Endodermal cell (in vitro differentiated cells): ENCODE results near the gene ATAD1. TPM values are rescaled to one million over a fixed set of nuclear protein-coding genes. Genes with fewer than 3 reads are reported as not detected.
A peak's percentile ranks its signal among the peaks of the same experiment; 100 is the strongest.
"Not testable (repeated sequence)": the region's sequence is repeated elsewhere in the genome, so short reads cannot be mapped to it uniquely, and the experiment has no call there.

Experiments
- DNase-seq: peaks from one replicate; pipeline ENCODE4 v3.0.0-alpha.2; 2017
- H3K27ac ChIP-seq: 2 replicates; pipeline ENCODE4 v1.5.1; 2013; ENCODE audit warnings: mild to moderate bottlenecking, low read depth, low read length, moderate library complexity
- H3K27me3 ChIP-seq: 2 replicates; pipeline ENCODE4 v1.6.1; 2013; ENCODE audit warnings: mild to moderate bottlenecking, low read length, moderate library complexity; ENCODE audit not compliant: insufficient read depth, control insufficient read depth, poor library complexity, severe bottlenecking
- H3K36me3 ChIP-seq: 2 replicates; pipeline ENCODE4 v1.7.0; 2013; ENCODE audit warnings: mild to moderate bottlenecking, low read length, moderate library complexity; ENCODE audit not compliant: control insufficient read depth, insufficient read depth
- H3K4me1 ChIP-seq: one replicate; pipeline ENCODE4 v1.7.0; 2013; ENCODE audit warnings: low read length; ENCODE audit not compliant: control insufficient read depth, insufficient read depth
- H3K4me3 ChIP-seq: 2 replicates; pipeline ENCODE4 v1.5.1; 2013; ENCODE audit warnings: mild to moderate bottlenecking, low read length, moderate library complexity
- H3K9ac ChIP-seq: 2 replicates; pipeline ENCODE4 v1.6.1; 2013; ENCODE audit warnings: mild to moderate bottlenecking, low read length, moderate library complexity; ENCODE audit not compliant: poor library complexity, severe bottlenecking; ENCODE audit errors: extremely low read depth
- H3K9me3 ChIP-seq: 2 replicates; pipeline ENCODE4 v1.6.1; 2013; ENCODE audit warnings: mild to moderate bottlenecking, low read length, moderate library complexity; ENCODE audit not compliant: control insufficient read depth
- H3K27ac Mint-ChIP-seq: 2 replicates; pipeline ENCODE4 v1.8.0; 2020; ENCODE audit warnings: mixed read lengths
- H3K27me3 Mint-ChIP-seq: 2 replicates; pipeline ENCODE4 v1.8.0; 2021; ENCODE audit warnings: mild to moderate bottlenecking, mixed read lengths; ENCODE audit not compliant: insufficient read depth
- H3K36me3 Mint-ChIP-seq: 2 replicates; pipeline ENCODE4 v1.8.0; 2020; ENCODE audit warnings: low read depth, mixed read lengths
- H3K4me1 Mint-ChIP-seq: 2 replicates; pipeline ENCODE4 v1.8.0; 2020; ENCODE audit warnings: mixed read lengths
- H3K4me3 Mint-ChIP-seq: 2 replicates; pipeline ENCODE4 v1.8.0; 2020; ENCODE audit warnings: mild to moderate bottlenecking, moderate library complexity, mixed read lengths
- H3K9me3 Mint-ChIP-seq: 2 replicates; pipeline ENCODE4 v1.8.0; 2020; ENCODE audit warnings: mild to moderate bottlenecking, mixed read lengths
- WGBS, 2 experiments: methylation state at CpG; one replicate each; pipeline versions ENCODE4 v1.1.5 to v1.1.7; 2013; ENCODE audit warnings: missing lambda C conversion rate in 2 of 2, mixed read lengths in 1 of 2; ENCODE audit not compliant: insufficient coverage in 1 of 2, insufficient read length in 1 of 2; 5-methylcytosine and 5-hydroxymethylcytosine counted together
- total RNA-seq, 2 donors: library from RNA; stranded (reverse); fragmentation: NEBNext Ultra II Directional in 1 of 2; extraction: Animal tissue kit (Norgen Biotek cat#: 25700) in 1 of 2; gene quantifications; 2 replicates in 1 of 2; 3 replicates in 1 of 2; pipeline ENCODE4 v1.2.1, GENCODE V29; 2021
- TF ChIP-seq, protein P1 (sequence below): fragments of 200-600 bp; sonication (generic); conservative IDR thresholded peaks from 2 replicates; pipeline ENCODE4 v1.5.0; 2021; ENCODE audit warnings: antibody characterized with exemption, mild to moderate bottlenecking

Gene ATAD1
- total RNA-seq, 2 donors from 2014 or later = 55.4 to 68.0 TPM

DNA sequence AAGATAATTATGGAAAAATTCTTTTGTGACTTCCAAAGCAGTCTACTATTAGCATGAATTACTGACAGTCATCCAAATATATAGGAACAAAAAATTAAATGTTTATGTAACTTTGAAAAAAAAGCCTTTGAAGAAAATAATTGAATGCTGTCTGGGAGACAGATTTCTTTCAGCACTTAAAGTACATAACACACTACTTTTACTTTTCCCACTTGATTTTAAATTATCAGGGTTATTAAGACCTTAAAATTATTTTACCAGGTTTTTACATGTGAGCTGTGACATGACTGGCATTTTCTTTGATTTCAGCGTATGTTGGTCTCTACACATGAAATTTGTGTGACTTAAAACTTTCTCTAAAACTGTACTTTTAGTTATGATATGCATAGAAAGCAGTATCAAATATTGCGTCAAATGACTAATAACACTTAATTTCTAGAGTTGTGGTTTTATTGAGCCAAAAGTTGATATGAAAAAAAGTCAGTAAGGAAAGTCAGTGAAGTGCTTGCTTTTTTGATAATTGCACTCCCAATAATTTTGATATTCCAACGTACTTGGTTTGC, 48.5 kb upstream of the ATAD1 start:
- peaks cover 9% of the 10 kb centered on the region for H3K4me1 ChIP-seq
- peak overlapping the region; percentile 95 for H3K4me3 ChIP-seq
- no peak overlapping the region for H3K27ac Mint-ChIP-seq
- H3K9me3 Mint-ChIP-seq = no peaks in the 10 kb centered on the region
- WGBS, 2 experiments = 60% methylated on average over 2 to 3 of the region's 3 CpGs
- no peak overlapping the region for H3K27ac ChIP-seq
- peaks cover 6% of the 10 kb centered on the region for H3K36me3 Mint-ChIP-seq
- H3K4me3 Mint-ChIP-seq = peak overlapping the region; percentile 90
- peaks cover 4% of the 10 kb centered on the region for H3K36me3 ChIP-seq
- peaks cover 31% of the 10 kb centered on the region for H3K4me1 Mint-ChIP-seq
- TF ChIP-seq, protein P1, sequence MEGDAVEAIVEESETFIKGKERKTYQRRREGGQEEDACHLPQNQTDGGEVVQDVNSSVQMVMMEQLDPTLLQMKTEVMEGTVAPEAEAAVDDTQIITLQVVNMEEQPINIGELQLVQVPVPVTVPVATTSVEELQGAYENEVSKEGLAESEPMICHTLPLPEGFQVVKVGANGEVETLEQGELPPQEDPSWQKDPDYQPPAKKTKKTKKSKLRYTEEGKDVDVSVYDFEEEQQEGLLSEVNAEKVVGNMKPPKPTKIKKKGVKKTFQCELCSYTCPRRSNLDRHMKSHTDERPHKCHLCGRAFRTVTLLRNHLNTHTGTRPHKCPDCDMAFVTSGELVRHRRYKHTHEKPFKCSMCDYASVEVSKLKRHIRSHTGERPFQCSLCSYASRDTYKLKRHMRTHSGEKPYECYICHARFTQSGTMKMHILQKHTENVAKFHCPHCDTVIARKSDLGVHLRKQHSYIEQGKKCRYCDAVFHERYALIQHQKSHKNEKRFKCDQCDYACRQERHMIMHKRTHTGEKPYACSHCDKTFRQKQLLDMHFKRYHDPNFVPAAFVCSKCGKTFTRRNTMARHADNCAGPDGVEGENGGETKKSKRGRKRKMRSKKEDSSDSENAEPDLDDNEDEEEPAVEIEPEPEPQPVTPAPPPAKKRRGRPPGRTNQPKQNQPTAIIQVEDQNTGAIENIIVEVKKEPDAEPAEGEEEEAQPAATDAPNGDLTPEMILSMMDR = no peak
- no peak for DNase-seq
- no peaks in the 10 kb centered on the region for H3K27me3 Mint-ChIP-seq
- peak overlapping the region; percentile 36 for H3K9ac ChIP-seq
- H3K27me3 ChIP-seq = no peaks in the 10 kb centered on the region
- H3K9me3 ChIP-seq = no peaks in the 10 kb centered on the region

- Histone ChIP-seq H3K27ac (no peak overlapping the region), H3K4me3 (peak overlapping the region; percentile 95), H3K36me3 (no peaks in the 10 kb centered on the region), H3K9ac (peak overlapping the region; percentile 36), H3K9me3 (no peaks in the 10 kb centered on the region), H3K4me1 (peaks cover 9% of the 10 kb centered on the region), H3K27me3 (no peaks in the 10 kb centered on the region)
- TF ChIP-seq, protein P1 = no peak
- no peaks in the 10 kb centered on the region for H3K9me3 Mint-ChIP-seq
- peaks cover 4% of the 10 kb centered on the region for H3K27me3 Mint-ChIP-seq
- H3K4me1 Mint-ChIP-seq = peaks cover 36% of the 10 kb centered on the region
- H3K36me3 Mint-ChIP-seq = peaks cover 6% of the 10 kb centered on the region
- no peak overlapping the region for H3K27ac Mint-ChIP-seq
- 11 to 22% methylated on average over 4 of the region's 4 CpGs for WGBS, 2 experiments
- no peak for DNase-seq
- peak overlapping the region; percentile 90 for H3K4me3 Mint-ChIP-seq
These were observed 47.3 kb upstream of the ATAD1 start for GRCh38 chr10:87865241-87865881.

GRCh38 chr10:87864496-87865059, 46.6 kb upstream of the ATAD1 start:
- peak overlapping the region; percentile 86 for H3K27ac Mint-ChIP-seq
- H3K9me3 Mint-ChIP-seq = no peaks in the 10 kb centered on the region
- peak overlapping the region; percentile 0 for H3K27ac ChIP-seq
- 0% methylated on average over 11 to 16 of the region's 16 CpGs for WGBS, 2 experiments
- H3K4me1 Mint-ChIP-seq = peaks cover 36% of the 10 kb centered on the region
- H3K4me1 ChIP-seq = peaks cover 9% of the 10 kb centered on the region
- H3K9ac ChIP-seq = peak overlapping the region; percentile 36
- peak overlapping the region; percentile 90 for H3K4me3 Mint-ChIP-seq
- no peaks in the 10 kb centered on the region for H3K9me3 ChIP-seq
- no peaks in the 10 kb centered on the region for H3K27me3 ChIP-seq
- peaks cover 5% of the 10 kb centered on the region for H3K27me3 Mint-ChIP-seq
- peak; percentile 48 for DNase-seq
- TF ChIP-seq, protein P1 = no peak
- peaks cover 6% of the 10 kb centered on the region for H3K36me3 Mint-ChIP-seq
- H3K4me3 ChIP-seq = peak overlapping the region; percentile 95
- H3K36me3 ChIP-seq = no peaks in the 10 kb centered on the region

GRCh38 chr10:87863951-87864495, 46.0 kb upstream of the ATAD1 start:
- WGBS, 2 experiments = 0% methylated on average over 1 to 47 of the region's 47 CpGs
- not testable (repeated sequence) for H3K36me3 Mint-ChIP-seq, H3K4me1 ChIP-seq, H3K27me3 Mint-ChIP-seq, H3K36me3 ChIP-seq, H3K27me3 ChIP-seq, H3K9me3 ChIP-seq, H3K9me3 Mint-ChIP-seq
- Histone ChIP-seq H3K9ac (peak overlapping the region; percentile 88), H3K4me3 (peak overlapping the region; percentile 95), H3K27ac (peak overlapping the region; percentile 90)
- peak overlapping the region; percentile 86 for H3K27ac Mint-ChIP-seq
- peak; percentile 65 for DNase-seq
- H3K4me3 Mint-ChIP-seq = peak overlapping the region; percentile 90
- H3K4me1 Mint-ChIP-seq = peaks cover 36% of the 10 kb centered on the region
